CD1c-positive myeloid dendritic cell (primary cell): Measurements from ENCODE around the gene NCOR2.
A peak's percentile ranks its signal among the peaks of the same experiment; 100 is the strongest.

ENCODE experiments used
- DNase-seq: peaks from one replicate; pipeline ENCODE4 v3.0.0-alpha.2; 2016; ENCODE audit errors: extremely low spot score

NCOR2 gene

GRCh38 chr12:124525927-124526692 is 41.3 kb downstream of the NCOR2 start:
- no peak for DNase-seq

GRCh38 chr12:124525455-124525854 is 42.0 kb downstream of the NCOR2 start:
- DNase-seq: no peak

GRCh38 chr12:124524231-124524925 is 43.0 kb downstream of the NCOR2 start:
- DNase-seq: no peak

GRCh38 chr12:124523071-124523470 is 44.3 kb downstream of the NCOR2 start:
- DNase-seq: no peak

- DNase-seq: no peak
These were observed 46.5 kb downstream of the NCOR2 start for GRCh38 chr12:124520907-124521306.

- no peak for DNase-seq
These were observed 47.1 kb downstream of the NCOR2 start for GRCh38 chr12:124520265-124520701.

- no peak for DNase-seq
These were observed 47.7 kb downstream of the NCOR2 start for GRCh38 chr12:124519746-124520145.

GRCh38 chr12:124518051-124518932 is 49.1 kb downstream of the NCOR2 start:
- DNase-seq: peak; percentile 71
